Measurements from ENCODE around the gene DNAI4. TPM values are rescaled to one million over a fixed set of nuclear protein-coding genes. Genes with fewer than 3 reads are reported as not detected.

Gene DNAI4
- total and polyA plus RNA-seq, 2 donors (not counting 3 experiments of a cell fraction or from before 2014, with no cell fraction given): 0.51 to 3.3 TPM

- H4K20me1 ChIP-seq (replicated peaks; ENCODE audit: control insufficient read depth, extremely low read depth, insufficient read depth, low read length): no peaks in the 10 kb centered on the region
- no peak overlapping the region for H2AFZ ChIP-seq (ENCODE audit: low read depth, low read length)
- H3K79me2 ChIP-seq (ENCODE audit: control insufficient read depth, insufficient read depth, low read length): no peaks in the 10 kb centered on the region
- H3K4me2 ChIP-seq (ENCODE audit: insufficient read depth, low read length): no peak overlapping the region
- H3K27ac ChIP-seq (ENCODE audit: insufficient read depth, low read depth, low read length): no peak overlapping the region
- intact Hi-C loops (cut with micrococcal nuclease) (no loop called here), dilution Hi-C loops (cut with MboI; ENCODE audit: extremely low pct_ligation_motif_present, low sequenced_read_pairs) (no loop called here)
- no peak overlapping the region for H3K9ac ChIP-seq (replicated peaks; ENCODE audit: extremely low read depth, insufficient read depth, low read length)
- no peak for FAIRE-seq
- ChIA-PET POLR2A (no interaction called here), CTCF (no interaction called here)
- TF ChIP-seq POLR2AphosphoS5 (IDR thresholded peaks at IDR 0.05; ENCODE audit: insufficient read depth, low read depth, low read length) (no peak), EZH2 (IDR thresholded peaks at IDR 0.05; ENCODE audit: borderline replicate concordance, low read depth, low read length, severe bottlenecking) (no peak), GATA2 (IDR thresholded peaks at IDR 0.05; ENCODE audit: insufficient read depth, insufficient read length, low read depth, low read length) (no peak), MAX (IDR thresholded peaks at IDR 0.05; ENCODE audit: insufficient read depth, insufficient read length) (no peak), MYC (IDR thresholded peaks at IDR 0.05; ENCODE audit: low read depth, low read length) (no peak)
- no peaks in the 10 kb centered on the region for H3K9me1 ChIP-seq (replicated peaks; ENCODE audit: control insufficient read depth, extremely low read depth, insufficient read depth, low read length)
- H3K4me1 ChIP-seq (ENCODE audit: control insufficient read depth, extremely low read depth, insufficient read depth, low read length): no peaks in the 10 kb centered on the region
- BruUV-seq (replicated peaks): no TSS peak
- DNase-seq (ENCODE audit: low read depth, low spot score): no peak
- no peaks in the 10 kb centered on the region for H3K9me3 ChIP-seq (replicated peaks; ENCODE audit: control insufficient read depth, insufficient read depth, low read length)
- no peaks in the 10 kb centered on the region for H3K27me3 ChIP-seq (ENCODE audit: control insufficient read depth in 2 of 2, insufficient read depth in 2 of 2, low read length in 2 of 2)
- H3K36me3 ChIP-seq (ENCODE audit: control insufficient read depth in 2 of 2, extremely low read depth in 1 of 2, insufficient read depth in 2 of 2, low read length in 2 of 2): no peaks in the 10 kb centered on the region
- no peak overlapping the region for H3K4me3 ChIP-seq (replicated peaks in 1 of 3; ENCODE audit: insufficient read depth in 1 of 3, low read depth in 1 of 3, low read length in 3 of 3)
These were observed 132.7 kb downstream of the DNAI4 start for GRCh38 chr1:66791621-66792610.

Measured in endothelial cell of umbilical vein (primary cell).